ENCODE measurements around the gene PREX1.
"Not testable (repeated sequence)": the region's sequence is repeated elsewhere in the genome, so short reads cannot be mapped to it uniquely, and the experiment has no call there.

The PREX1 gene

GRCh38 chr20:48812600-48813445, 15.0 kb downstream of the PREX1 start:
- DNase-seq (ENCODE audit: low read depth), result no peak

DNA sequence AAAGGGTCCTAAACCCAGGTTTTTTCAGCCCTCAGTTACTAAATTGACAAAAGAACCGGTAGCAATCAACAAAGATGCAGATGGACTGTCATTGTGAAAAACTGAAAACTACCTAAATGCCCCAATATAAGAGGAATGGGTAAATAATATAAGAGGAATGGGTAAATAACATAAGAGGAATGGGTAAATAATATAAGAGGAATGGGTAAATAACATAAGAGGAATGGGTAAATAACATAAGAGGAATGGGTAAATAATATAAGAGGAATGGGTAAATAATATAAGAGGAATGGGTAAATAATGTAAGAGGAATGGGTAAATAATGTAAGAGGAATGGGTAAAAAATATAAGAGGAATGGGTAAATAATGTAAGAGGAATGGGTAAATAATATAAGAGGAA, 15.7 kb downstream of the PREX1 start:
- DNase-seq (ENCODE audit: low read depth), result not testable (repeated sequence)

GRCh38 chr20:48809673-48810072, 18.1 kb downstream of the PREX1 start:
- DNase-seq (ENCODE audit: low read depth), result no peak

DNA sequence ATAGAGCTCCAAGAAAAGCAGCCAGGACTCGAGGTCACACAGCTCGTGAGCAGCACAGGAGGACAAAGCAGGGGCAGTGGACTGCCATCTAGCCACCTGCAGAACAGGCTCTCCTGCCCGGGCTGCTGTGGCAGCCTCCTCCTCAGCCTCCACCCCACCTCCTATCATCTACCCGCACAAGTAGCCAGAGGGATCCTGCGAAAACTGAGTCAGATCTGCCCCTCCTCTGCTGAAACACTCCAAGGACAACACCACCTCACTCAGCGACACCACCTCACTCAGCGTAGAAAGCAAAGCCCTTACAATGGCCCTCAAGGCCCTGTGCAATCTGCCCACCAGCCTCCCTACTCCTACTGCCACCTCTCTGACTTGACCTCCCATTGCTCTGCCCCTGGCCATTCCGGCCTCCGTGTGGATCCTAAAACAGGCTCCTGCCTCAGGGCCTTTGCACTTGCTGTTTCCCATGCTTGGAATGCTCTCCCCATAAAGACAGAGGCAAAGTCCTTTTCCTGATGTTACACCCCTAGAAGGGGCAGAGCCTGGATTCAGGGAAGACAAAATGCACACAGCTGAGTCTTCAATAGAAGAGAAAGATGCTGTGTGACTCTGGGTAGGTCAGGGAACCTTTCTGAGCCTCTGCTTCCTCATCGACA, 19.3 kb downstream of the PREX1 start:
- no peak for DNase-seq (ENCODE audit: low read depth)

GRCh38 chr20:48807586-48808381, 20.0 kb downstream of the PREX1 start:
- no peak for DNase-seq (ENCODE audit: low read depth)

GRCh38 chr20:48807051-48807450, 20.7 kb downstream of the PREX1 start:
- no peak for DNase-seq (ENCODE audit: low read depth)

GRCh38 chr20:48805716-48806115, 22.1 kb downstream of the PREX1 start:
- no peak for DNase-seq (ENCODE audit: low read depth)

GRCh38 chr20:48805286-48805685, 22.5 kb downstream of the PREX1 start:
- no peak for DNase-seq (ENCODE audit: low read depth)

DNA sequence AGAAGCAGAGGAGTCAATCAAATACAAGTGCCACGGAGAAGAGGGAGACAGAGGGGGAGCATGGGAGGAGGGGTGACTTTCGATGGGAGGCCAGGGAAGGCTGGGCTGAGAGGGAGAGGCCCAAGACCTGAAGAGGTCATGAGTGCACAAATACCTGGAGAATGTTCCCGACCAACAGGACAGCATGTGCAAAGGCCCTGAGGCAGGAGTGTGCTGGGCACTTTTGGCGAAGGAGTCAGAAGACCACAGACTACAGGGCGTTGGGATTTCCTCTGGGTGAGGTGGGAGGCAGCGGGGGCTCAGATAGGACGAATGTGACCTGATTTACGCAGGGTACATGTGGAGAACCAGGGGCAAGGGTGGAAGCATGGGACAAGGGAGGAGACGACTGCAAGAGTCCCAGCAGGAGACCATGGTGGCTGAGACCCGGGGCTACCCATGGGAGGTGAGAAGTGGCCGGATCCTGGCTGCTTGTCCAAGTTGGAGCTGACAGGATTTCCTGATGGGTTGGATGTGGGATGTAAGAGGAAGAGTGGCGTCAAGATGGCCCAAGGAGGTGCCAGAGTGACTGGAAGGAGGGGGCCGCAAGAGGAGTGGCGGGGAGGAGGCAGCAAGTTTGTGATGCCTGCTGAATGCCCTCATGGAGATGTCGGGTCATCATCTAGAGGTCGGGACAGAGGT, 23.4 kb downstream of the PREX1 start:
- DNase-seq (ENCODE audit: low read depth), result no peak

DNA sequence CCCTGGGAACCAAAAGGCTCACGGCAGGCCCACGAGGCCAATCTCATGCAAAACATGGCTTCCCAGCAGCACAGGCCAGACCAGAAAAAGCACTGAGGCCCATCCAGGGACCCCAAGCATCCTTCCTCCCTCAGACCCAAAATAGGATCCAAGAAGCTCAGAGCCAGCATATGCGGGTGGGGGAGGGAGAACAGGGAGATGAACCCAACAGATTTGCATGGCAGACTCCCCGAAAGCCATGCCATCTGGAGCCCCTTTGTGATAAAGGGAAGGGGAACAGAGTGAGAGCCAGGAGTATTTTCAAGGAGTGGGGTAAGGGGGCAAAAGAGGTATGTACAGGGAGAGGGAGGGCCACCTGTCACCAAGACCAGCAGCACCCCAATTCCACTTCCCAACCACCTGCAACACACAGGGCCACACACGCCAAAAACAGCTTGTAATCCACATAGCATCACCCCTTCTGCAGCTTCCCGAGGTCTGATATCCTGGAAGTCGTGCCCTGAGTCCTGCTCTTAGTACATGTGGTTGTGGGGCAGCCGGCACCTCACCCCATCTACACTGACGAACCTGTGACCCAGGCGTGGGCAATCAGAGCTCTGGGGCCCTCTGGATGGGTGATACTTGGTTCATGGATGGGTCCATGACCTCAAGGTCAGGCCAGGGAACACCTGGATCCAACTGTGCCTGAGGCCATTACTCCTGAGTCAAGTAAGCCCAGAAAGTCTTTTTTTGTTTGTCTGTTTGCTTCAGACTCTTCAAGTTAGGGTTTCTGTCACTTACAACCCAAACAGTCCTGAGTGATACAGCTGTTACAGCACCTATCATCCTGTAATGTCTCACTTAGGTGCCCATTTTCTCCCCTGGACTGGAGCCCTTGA, 24.4 kb downstream of the PREX1 start:
- DNase-seq (ENCODE audit: low read depth), result no peak

GRCh38 chr20:48802647-48803046, 25.2 kb downstream of the PREX1 start:
- no peak for DNase-seq (ENCODE audit: low read depth)

DNA sequence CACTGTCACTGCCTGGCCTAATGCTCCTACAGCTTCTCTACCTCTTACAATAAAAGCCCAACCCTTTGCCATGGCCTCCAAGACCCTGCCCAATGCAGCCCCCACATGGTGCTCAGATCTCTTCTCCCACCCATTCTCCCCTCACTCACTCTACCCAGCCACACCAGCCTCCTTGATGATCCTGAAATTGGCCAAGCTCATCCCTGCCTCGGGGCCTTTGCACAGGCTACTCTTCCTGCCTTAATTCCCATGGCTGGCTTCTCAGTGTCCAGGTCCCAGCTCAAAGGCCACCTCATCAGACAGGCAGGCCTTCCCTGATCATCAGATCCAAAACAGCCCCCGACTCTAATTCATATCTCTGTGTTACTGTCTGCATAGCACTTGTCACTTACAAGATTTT, 25.6 kb downstream of the PREX1 start:
- DNase-seq (ENCODE audit: low read depth), result no peak

DNA sequence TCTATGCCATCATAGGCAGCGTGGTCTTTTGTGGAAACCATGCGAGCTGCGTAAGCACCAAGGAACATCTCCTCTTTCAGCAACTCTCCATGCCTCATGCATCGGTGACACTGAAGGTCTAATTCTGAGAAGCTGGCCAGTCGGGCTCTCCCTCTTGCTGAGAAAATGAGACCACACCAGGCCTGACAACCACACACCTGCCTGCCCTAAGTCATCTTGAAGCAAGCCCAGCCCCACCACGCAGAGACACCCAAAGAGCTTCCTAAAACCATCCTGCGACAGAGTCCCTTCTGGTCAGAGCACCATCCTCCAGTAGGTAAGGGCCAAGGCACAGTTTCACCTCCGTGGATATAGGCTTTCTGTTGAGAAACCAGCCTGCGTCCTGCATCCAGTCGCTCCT, 26.6 kb downstream of the PREX1 start:
- no peak for DNase-seq (ENCODE audit: low read depth)

DNA sequence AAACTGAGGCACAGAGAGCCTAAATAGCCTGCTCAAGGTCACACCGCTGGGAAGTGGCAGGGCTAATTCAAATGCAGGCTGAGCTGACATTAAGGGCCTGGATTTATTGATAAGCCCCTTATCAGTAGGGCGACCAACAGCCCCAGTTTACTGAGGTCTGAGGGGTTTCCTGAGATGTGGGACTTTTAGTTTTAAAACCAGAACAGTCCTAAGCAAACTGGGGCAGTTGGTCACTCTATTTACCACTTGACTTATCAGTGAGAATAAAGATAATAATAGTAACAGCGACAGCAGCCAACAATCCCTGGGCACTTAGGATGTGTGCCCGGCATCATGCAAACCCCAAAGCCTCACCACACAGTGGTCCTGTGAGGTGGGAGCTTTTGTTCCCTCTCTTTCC, 27.6 kb downstream of the PREX1 start:
- DNase-seq (ENCODE audit: low read depth), result no peak

- DNase-seq (ENCODE audit: low read depth), result no peak
Measured at GRCh38 chr20:48799328-48800105, 28.3 kb downstream of the PREX1 start.

- DNase-seq (ENCODE audit: low read depth), result no peak
Measured at GRCh38 chr20:48797850-48798747, 29.7 kb downstream of the PREX1 start.

GRCh38 chr20:48797275-48797825, 30.4 kb downstream of the PREX1 start:
- no peak for DNase-seq (ENCODE audit: low read depth)

- DNase-seq (ENCODE audit: low read depth), result no peak
Measured at GRCh38 chr20:48795732-48796131, 32.1 kb downstream of the PREX1 start.

Data from stromal cell of bone marrow (primary cell).